SK-N-DZ (cell line): ENCODE data around the gene NDUFV3. TPM values are rescaled to one million over a fixed set of nuclear protein-coding genes. Genes with fewer than 3 reads are reported as not detected.
"Not testable (repeated sequence)": the region's sequence is repeated elsewhere in the genome, so short reads cannot be mapped to it uniquely, and the experiment has no call there.

Experiments
- DNase-seq: peaks from one replicate; pipeline ENCODE4 v3.0.0-alpha.2; 2015; ENCODE audit warnings: low spot score
- polyA plus RNA-seq, 2 experiments: library from polyadenylated mRNA; depleted of rRNA; stranded (reverse); fragments of >200 nt; gene quantifications; 2 replicates each; pipeline ENCODE4 v1.2.3, GENCODE V29; 2014

NDUFV3 gene
- polyA plus RNA-seq (2014; cell fraction: cytosol; rRNA removed): 23.6 and 26.5 TPM in 2 replicates
- polyA plus RNA-seq (2014; cell fraction: nucleus; rRNA removed): 17.2 and 17.4 TPM in 2 replicates

DNA sequence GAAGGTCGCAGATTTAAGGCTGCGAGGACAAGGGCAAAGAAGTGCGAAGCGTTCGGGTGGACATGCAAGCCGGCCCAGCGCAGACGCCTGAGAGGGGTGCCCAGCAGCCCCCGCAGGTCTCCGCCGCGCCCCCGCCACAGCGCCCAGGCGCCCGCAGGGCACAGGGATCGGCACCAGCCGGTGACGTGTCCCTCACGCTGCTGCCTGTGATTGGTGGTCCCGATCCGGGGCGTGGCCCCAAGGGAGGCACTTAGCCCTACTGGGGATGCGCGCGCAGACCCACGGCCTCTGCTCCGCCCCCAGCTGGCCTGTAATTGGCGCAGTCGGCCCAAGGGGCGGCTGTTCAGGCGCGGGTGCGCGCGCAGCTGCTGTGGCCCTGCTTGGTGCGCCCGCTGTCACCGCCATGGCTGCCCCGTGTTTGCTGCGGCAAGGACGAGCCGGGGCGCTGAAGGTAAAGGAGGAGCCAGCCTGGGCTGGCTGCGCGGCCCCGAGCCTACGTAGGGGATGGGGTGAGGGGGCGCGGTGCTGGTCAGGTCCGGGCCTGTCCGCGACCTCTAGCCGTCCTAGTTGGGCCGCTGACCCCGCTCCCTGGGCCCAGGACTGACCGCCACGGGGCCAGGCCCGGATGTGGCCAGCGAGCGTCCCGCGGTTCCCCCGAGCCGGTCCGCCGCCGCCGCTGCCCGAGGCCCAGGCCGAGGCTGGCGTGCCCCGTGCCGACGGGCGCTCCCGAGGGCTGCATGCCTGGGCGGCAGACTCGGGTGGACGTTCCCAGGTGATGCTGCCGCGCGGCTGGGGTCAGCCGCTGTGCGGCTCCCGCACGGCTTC, at the start of gene NDUFV3:
Gene NDUFV3 (plus strand): TSS at position 379 of the 825 bp plus-strand sequence. CDS start 25 bp downstream, at position 404.
- DNase-seq: peak; percentile 97

DNA sequence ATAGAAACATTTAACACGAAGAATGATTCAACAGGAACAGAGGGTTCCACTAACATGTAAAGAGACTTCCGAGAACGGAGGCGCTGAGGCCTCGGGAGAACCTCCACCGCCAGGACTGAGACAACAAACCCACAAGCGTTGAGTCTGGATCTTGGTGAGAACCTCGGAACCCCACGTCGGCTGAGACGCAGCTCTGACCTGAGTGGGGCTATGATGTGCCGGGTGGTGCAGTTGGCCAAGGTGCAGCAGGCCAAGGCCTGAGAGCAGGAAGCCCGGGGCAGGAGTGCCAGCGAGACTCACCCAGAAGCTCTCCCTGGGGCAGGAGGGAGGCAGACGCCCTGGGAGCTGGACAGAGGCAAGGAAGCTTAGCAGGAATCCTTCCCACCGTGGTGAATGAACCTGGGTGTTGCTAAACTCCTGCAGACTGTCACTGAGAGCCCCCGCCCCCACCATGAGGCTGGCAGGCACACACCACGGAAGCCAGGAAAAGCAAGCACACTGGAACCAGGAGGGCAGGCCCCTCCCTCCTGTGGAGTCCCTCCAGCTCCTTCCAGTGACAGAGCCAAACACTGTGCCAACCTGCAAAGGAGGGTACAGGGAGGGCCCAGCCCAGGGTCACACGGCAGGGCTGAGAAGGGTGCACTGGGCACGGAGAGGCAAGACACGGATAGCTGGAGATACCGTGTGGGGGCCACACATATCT, 48.5 kb upstream of the NDUFV3 start:
- no peak for DNase-seq

DNA sequence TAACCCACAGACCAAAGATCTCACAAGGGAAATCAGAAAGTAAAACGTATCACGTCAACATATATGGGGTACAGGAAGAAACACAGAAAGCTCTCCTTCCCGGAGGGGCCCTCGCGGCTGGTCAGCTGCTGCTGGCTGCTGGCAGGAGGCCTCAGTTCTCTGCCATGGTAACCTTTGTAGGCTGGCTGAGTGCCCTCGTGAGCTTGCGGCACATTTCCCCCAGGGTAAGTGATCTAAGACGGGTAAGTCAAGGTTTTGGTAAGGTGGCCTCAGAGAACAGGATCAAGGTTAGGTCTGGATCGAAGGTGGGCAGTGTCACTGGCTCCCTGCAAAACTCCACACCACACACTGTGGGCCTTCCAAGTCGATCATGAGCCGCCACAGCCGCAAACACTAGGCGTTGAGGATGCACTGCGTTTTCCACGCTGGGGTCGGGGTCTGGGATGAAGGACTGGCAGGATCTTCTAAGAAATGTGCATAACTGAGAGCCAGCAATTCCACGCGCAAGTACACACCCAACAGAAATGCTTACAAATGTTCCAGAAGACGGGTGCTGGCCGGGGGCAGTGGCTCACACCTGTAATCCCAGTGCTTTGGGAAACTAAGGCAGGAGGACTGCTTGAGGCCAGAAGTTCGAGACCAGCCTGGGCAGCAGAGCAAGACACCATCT, 47.7 kb upstream of the NDUFV3 start:
- no peak for DNase-seq

DNA sequence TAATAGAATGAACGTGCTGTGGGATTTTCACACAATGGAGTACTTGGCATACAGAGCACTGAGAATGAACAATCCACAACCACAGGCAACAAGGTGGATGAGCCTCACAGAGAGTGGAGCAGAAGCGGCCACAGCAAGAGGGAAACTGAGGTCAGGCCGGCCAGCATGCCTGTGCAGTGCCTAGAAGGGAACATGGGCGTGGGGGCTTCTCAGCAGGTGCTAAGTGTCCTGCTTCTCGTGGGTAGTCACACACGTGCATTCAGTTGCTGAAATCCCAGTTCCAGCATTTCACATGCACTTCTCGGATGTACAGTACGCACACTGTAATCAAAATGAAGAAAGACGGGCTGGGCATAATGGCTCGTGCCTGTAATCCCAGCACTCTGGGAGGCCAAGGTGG, 46.9 kb upstream of the NDUFV3 start:
- DNase-seq: no peak

DNA sequence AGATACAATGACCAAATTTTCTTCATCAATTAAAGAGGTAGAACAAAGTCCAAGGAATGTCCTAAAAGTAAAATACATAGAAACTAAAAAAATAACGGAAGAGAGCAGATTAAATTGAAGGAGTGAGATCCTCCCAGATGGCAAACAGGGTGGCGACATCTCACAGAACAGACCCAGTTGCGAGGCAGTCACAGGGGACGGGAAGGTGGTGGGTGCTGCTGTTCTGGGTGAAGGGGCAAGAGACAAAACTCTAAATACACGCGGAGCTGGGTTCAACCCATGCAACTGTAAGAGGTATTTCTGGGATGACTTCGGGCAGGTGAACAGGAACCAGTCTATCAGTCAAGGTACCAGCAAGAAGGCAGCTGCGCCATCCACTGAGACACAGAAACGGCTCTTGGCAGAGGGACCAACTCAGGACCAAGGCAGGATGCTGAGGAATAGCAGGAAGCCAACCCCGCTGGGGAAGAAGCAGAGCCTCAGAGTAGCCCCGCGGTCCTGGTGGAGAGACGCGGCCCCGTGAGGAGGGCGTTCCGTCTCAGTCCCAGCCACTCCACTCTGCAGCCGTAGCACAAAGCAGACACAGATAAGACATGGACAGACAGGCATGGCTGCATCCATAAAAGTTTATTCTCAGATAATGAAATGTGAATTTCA, 45.9 kb upstream of the NDUFV3 start:
- DNase-seq: no peak

DNA sequence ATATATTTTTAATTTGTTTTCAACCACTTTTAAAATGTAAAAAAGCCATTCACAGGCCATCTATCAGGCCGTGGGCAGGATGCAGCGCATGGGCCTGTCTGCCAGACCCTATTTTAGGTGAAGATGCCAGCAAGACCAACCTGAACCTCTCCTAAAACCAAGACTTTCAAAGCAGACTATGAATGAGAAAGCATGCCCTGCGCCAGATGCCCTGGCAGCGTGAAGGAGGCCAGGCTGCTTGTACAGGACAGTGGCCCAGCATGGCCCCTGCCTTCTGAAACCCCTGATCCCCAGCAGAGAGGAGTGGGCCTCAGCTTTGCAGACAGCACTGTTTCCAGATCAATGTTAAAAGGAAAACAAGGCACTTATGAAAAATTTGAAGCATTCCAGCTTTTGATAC, 45.4 kb upstream of the NDUFV3 start:
- DNase-seq: no peak

DNA sequence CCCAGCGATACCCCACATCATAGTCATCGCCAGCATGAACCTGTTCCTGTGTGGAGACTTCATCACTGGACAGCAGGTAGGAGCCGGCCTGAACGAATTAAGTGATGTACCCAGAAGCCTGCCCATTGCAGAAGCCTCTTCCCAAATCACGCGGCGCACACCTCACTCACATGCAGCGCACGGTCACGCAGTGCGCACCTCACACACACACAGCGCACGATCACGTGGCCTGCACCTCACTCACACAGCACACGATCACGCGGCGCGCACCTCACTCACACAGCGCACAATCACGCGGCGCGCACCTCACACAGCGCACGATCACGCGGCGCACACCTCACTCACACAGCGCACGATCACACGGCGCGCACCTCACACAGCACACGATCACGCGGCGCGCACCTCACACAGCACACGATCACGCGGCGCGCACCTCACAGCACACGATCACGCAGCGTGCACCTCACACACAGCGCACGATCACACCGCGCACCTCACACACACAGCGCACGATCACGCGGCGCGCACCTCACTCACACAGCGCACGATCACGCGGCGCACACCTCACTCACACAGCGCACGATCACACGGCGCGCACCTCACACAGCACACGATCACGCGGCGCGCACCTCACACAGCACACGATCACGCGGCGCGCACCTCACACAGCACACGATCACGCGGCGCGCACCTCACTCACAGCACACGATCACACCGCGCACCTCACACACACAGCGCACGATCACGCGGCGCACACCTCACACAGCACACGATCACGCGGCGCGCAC, 44.8 kb upstream of the NDUFV3 start:
- DNase-seq: not testable (repeated sequence)

DNA sequence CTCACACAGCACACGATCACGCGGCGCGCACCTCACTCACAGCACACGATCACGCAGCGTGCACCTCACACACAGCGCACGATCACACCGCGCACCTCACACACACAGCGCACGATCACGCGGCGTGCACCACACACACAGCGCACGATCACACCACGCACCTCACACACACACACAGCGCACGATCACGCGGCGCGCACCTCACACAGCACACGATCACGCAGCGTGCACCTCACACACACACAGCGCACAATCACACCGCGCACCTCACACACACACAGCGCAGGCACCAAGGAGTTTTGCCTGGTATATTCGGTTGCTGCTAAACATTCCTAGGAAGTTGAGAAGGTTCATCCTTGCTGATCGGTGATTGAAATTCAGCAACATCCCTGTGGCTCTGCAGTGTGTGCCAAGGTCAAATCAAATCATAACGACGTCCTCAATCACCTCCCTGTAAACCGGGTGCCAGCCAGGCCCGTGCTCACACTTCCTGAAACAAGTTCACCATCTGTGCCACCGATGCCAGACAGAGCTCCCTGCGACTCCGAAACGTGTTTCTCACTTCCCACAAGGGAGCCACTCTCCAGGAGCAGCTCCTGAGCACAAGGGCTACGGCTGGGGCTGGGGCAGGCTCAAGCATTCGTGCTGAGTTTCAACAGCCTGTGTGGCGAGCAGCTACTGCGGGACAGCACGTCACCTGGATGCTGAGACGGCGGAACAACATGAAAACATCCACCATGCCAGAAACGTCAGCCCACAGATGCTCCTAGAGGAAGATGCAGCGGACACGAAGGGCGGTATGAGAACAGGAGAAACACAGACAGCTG, 44.0 kb upstream of the NDUFV3 start:
- no peak for DNase-seq

DNA sequence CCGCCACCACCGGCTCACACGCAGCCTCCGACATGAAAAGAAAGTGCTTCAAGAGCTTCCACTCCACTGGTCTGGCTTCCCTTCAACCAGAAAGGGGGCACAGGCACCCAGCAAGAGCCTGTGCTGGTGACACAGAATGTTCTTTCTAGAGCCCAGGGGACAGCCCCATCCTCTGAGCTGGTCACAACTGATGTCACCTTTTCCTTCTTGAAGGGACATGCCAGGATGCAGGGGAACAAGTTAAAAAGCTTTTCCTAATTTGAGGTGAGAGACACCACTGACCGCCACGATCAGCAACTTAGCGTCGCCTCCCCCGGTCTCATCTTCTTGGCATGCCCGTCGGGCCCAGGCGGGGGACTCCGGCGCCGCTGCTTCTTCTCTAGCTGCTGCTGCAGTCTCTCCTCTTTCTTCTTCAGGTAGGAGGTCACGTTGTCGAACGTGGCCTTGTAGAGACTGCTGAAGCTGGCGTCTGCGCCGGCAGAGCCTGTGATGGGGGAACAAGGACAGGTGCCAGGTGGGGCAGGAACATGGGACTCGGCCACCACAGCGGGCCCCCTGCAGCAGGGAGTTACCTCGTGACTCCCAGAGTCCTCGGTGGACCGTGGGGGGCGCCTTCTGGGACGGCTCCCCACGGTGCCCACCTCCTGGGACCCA, 43.2 kb upstream of the NDUFV3 start:
- DNase-seq: no peak

DNA sequence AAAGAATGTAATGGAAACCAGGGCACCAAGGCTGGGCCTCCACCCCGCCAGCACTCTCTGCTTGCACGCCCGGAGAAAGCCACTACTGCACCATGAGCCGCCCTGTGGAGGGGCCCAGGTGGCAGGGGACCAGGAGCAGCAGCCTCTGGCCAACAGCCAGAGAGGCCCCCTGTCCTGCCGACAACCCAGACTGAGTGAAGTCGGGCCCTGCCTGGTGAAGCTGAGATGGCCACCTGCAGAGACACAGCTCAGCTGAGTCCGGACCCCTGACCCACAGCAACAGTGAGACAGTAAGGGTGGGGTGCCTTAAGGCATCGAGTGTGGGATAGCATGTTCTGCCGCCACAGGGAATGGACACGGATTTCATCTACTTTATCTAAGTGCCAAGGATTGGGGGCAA, 42.6 kb upstream of the NDUFV3 start:
- no peak for DNase-seq

DNA sequence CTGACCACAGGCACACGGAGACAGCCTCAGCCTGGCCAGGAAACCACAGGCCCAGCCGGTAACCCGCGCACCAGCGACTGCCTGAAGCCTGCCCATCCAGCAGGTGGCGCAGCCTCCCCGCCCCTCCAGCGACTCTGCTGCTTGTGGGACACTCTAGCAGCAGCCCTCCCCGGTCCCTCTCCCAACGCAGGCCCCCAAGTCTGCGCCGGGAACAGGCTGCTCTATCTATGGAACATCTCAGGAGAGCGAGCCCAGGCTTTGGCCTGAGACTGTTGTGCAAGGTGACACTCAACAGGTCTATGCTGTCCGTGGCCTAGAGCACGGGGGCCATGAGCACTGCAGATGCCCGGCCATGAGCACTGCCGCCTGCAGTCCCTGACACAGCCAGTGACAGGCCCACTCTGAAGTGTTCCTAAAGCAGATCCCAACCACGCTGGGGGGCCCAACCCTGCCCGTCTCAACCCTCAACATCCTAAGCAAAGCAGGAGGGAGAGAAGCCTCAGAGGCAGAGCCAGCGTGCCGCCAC, 42.2 kb upstream of the NDUFV3 start:
- no peak for DNase-seq

DNA sequence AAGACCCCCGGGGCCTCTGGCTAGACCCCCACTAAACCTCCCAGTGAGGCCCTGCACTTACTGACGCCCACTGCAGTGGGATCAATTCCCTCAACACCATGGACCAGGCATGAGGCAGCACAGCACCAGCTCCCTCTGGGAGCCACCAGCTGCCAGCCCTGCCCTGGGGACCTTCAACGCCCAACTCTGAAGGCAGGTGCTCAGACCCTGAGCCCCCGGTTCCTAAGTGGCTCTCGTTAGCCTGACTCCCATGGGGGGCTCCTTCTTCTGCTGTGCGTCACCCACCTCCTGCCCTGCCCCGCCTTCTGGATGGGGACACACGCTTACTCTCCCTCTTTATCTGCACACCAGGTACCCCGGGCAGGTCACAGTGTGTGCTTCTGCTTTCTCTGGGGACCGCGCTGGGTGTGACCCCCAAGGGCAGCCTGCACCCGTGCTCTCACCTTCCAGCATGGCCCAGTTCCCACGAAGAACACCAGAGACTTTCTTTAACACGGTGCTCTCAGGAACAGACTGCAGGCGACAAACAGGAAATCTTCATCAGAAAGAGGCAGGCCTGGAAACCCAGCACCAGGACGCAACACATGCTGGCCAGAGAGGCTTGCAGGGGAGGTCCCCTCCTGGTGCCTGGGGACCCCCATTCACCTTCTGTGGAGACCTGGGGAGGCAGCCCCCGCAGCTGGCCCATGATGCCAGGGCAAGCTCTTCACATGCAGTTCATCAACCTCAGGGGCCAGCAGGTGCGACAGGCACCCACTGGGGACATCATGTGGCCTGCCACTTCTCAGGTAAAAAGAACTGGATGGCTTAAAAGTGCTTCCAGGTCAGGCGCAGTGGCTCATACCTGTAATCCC, 41.1 kb upstream of the NDUFV3 start:
- DNase-seq: no peak

DNA sequence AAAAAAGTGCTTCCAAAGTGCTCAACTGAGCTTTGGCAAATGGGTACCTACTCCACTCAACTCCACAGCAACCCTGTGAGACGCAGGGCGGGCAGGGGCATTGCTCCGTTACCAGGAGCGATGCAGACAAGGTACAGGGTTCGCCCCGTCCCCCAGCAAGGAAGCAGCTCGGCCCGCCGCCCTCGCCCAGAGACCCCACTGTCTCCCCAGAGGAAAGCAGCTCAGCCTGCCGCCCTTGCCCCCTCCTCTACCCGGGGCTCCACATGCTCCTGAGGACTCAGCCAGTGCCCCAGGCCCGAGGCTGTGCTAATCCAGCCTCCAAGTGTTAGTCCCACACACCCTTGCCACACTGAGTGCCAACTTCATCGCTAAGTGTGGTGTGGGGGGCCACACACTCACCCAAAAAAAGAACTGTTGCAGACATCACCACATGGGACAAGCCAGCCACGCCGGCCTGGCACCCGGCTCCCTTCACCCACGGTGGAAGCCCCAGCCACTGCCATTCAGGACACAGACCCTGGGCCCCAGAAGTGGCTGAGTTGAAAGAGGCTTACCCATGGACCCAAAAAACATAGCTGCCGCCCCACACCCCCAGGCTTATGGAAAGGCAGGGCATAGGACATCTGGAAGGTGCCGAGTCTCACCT, 40.1 kb upstream of the NDUFV3 start:
- no peak for DNase-seq

DNA sequence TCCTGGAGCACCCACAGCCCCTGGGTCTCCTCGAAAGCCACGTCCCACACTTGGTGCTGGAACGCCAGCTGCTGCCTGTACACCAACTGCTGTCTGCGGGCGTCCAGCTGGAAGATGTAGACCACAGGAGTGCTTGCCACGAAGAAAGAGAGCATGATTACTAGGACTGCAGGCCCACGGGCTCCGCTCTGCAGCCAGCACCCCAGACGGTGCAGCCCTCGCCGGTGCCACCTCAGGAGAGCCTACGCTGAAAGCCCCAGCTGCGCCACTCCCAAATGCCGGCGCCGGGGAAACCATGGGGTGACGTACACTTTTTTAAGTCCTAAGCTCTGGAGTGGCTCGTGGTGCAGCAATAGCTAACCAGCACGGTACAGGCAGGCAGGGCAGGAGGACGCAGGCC, 39.5 kb upstream of the NDUFV3 start:
- no peak for DNase-seq

DNA sequence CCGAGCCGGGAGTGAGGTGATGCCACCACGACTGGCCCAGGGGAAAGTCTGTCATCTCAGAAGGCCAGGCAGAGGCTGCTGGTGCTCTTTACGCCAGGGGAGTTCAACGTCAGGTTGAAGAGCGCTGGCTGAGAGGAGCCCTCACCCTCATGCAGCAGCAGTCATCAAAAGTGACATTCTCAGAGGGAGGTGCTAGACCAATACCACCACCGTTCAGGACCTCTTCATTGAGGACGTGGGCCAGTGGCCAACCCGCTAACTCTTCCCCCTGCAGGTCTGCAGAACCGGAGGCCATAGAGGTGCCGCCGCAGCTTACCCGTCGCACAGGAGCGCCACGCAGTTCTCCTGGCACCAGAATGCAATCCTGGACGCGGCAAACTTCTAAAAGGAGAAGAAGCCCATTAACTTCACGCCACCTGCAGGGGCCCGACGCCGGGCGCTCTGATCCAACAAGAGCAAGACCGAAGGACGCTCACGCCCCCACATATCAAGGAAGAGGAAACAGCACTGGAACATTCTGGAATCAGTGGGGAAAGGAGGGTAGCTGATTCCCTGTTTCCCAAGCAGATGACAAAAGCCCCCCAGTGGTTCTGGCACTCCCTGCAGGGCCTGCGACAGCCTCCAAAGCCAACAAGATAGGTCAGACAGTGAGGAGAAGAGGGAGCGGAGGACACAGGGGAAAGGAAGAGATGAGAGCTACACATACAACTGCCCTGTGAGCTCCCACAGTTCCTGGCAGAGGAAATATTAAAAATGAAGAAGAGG, 38.7 kb upstream of the NDUFV3 start:
- DNase-seq: no peak

DNA sequence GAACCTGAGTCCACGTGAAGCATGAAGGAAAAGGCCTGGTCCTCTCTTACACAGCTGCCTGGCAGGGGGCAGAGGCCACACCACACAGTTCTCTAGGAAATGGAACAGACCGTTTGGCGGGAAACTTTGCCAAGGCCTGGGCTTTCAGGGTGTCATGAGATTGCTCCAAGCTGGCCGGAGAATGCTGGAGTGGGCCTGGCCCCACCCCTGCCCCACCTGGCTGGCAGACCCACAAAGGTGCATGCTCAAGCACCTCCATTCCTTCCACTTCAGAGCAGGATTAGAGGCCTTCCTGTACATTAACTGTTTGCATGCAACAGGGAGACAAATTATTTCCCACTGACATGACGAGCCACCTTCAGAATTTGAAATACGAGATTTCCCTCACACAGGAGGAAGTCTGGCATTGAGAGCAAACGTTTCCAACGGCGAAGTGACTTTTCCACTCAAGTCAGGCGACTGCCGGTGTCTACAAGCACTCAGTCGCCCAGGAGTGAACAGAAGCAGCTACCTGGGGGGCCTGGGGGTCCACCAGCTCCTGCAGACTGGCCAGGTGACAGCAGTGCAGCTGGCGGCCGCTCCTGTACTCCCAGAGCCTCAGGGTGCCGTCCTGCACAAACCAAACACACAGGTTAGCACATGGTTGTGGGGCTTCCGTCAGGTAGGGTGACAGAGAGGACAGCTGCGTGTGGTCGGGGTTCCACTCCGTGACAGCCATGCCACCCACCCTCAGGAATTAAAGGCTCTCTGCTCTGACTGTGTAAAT, 37.8 kb upstream of the NDUFV3 start:
- DNase-seq: no peak
